HepG2 (cell line): ENCODE measurements around the gene SNAI1. TPM values are rescaled to one million over a fixed set of nuclear protein-coding genes. Genes with fewer than 3 reads are reported as not detected.

ENCODE experiments used
- ARHGAP35 ChIP-seq: sonication (generic); formaldehyde crosslinking; IDR thresholded peaks from 2 replicates; pipeline ENCODE4 v1.9.0; 2022; ENCODE audit warnings: mild to moderate bottlenecking, inconsistent platforms, moderate library complexity, missing genetic modification reagents, borderline replicate concordance
- CENPX ChIP-seq: sonication (generic); formaldehyde crosslinking; IDR thresholded peaks from 2 replicates; pipeline ENCODE4 v1.9.0; 2021; ENCODE audit warnings: mild to moderate bottlenecking, missing genetic modification reagents, moderate library complexity
- FOSL2 ChIP-seq: sonication (generic); formaldehyde crosslinking; IDR thresholded peaks from 2 replicates; pipeline ENCODE4 v1.4.0; 2020; ENCODE audit warnings: missing genetic modification reagents
- MEF2D ChIP-seq: sonication (generic); formaldehyde crosslinking; IDR thresholded peaks from 2 replicates; pipeline ENCODE4 v1.5.1; 2020; ENCODE audit warnings: mild to moderate bottlenecking, missing genetic modification reagents
- MTA1 ChIP-seq: sonication (generic); formaldehyde crosslinking; IDR thresholded peaks from 2 replicates; pipeline ENCODE4 v1.4.0; 2020; ENCODE audit warnings: missing genetic modification reagents, mild to moderate bottlenecking, borderline replicate concordance
- MXI1 ChIP-seq: IDR thresholded peaks from 3 replicates; pipeline ENCODE4 v1.6.1; 2012; ENCODE audit warnings: low read depth, low read length, inconsistent platforms, borderline replicate concordance
- POGZ ChIP-seq: sonication (generic); formaldehyde crosslinking; IDR thresholded peaks from 2 replicates; pipeline ENCODE4 v1.4.0; 2020; ENCODE audit warnings: mild to moderate bottlenecking, missing genetic modification reagents
- RNF2 ChIP-seq: fragments of 450-650 bp; conservative IDR thresholded peaks from 2 replicates; pipeline ENCODE4 v1.6.1; 2016; ENCODE audit warnings: low read depth
- SRY ChIP-seq: sonication (generic); formaldehyde crosslinking; IDR thresholded peaks from 2 replicates; pipeline ENCODE4 v1.8.0; 2022; ENCODE audit warnings: mild to moderate bottlenecking, missing genetic modification reagents
- TAF1 ChIP-seq: sonication (generic); formaldehyde crosslinking; IDR thresholded peaks from 2 replicates; pipeline ENCODE4 v1.4.0; 2020; ENCODE audit warnings: missing genetic modification reagents
- TGIF2 ChIP-seq: IDR thresholded peaks from 2 replicates; pipeline ENCODE4 v1.6.1; 2016; ENCODE audit warnings: control low read depth, missing compliant biosample characterization
- ZBTB8A ChIP-seq: sonication (generic); formaldehyde crosslinking; IDR thresholded peaks from 2 replicates; pipeline ENCODE4 v1.4.0; 2020; ENCODE audit warnings: mild to moderate bottlenecking, low read depth, missing genetic modification reagents, borderline replicate concordance
- ZFY ChIP-seq: sonication (generic); formaldehyde crosslinking; IDR thresholded peaks from 2 replicates; pipeline ENCODE4 v1.4.0; 2020; ENCODE audit warnings: missing genetic modification reagents
- ZNF260 ChIP-seq: sonication (generic); formaldehyde crosslinking; IDR thresholded peaks from 2 replicates; pipeline ENCODE4 v1.4.0; 2020; ENCODE audit warnings: missing genetic modification reagents, low read depth, mild to moderate bottlenecking, borderline replicate concordance
- ZNF878 ChIP-seq: sonication (generic); formaldehyde crosslinking; IDR thresholded peaks from 2 replicates; pipeline ENCODE4 v1.8.1; 2023; ENCODE audit warnings: mild to moderate bottlenecking, missing genetic modification reagents, moderate library complexity
- polyA plus RNA-seq, 8 experiments: library from polyadenylated mRNA; depleted of rRNA in 3 of 8; stranded (reverse) in 7 of 8; unstranded in 1 of 8; fragments of >200 nt; fragmentation: Illumina TruSeq in 4 of 8; extraction: Trizol in 4 of 8; gene quantifications; 2 replicates each; pipeline versions ENCODE4 v1.2.1 to v1.2.3, GENCODE V29; 2011 to 2016; ENCODE audit warnings: low read depth in 4 of 8, missing spikeins in 1 of 8, mixed read lengths in 1 of 8; ENCODE audit not compliant: insufficient read depth in 1 of 8
- total RNA-seq, 5 experiments: library from RNA; depleted of rRNA; stranded (reverse); fragments of >200 nt; fragmentation: Illumina TruSeq; extraction: Trizol; gene quantifications; 2 replicates each; pipeline ENCODE4 v1.2.3, GENCODE V29; 2016; ENCODE audit warnings: low read depth in 1 of 5
- TF ChIP-seq, protein P1 (sequence below): sonication (generic); formaldehyde crosslinking; IDR thresholded peaks from 2 replicates; pipeline ENCODE4 v1.4.0; 2020; ENCODE audit warnings: mild to moderate bottlenecking, missing genetic modification reagents
- TF ChIP-seq, protein P2 (sequence below): sonication (generic); formaldehyde crosslinking; IDR thresholded peaks from 2 replicates; pipeline ENCODE4 v1.4.0; 2020; ENCODE audit warnings: missing genetic modification reagents
- TF ChIP-seq, protein P3 (sequence below): IDR thresholded peaks from 2 replicates; pipeline ENCODE4 v1.6.1; 2012; ENCODE audit warnings: inconsistent platforms
- TF ChIP-seq, protein P4 (sequence below): sonication (generic); formaldehyde crosslinking; IDR thresholded peaks from 2 replicates; pipeline ENCODE4 v1.4.0; 2020; ENCODE audit warnings: missing genetic modification reagents
- TF ChIP-seq, protein P5 (sequence below): sonication (generic); formaldehyde crosslinking; IDR thresholded peaks from 2 replicates; pipeline ENCODE4 v1.9.0; 2021; ENCODE audit warnings: missing genetic modification reagents, mild to moderate bottlenecking, borderline replicate concordance
- TF ChIP-seq, protein P6 (sequence below): IDR thresholded peaks from 2 replicates; pipeline ENCODE4 v1.6.1; 2016; ENCODE audit warnings: missing compliant biosample characterization, missing genetic modification reagents, borderline replicate concordance
- TF ChIP-seq, protein P7 (sequence below): sonication (generic); formaldehyde crosslinking; conservative IDR thresholded peaks from 2 replicates; pipeline ENCODE4 v1.4.0; 2020; ENCODE audit warnings: missing genetic modification reagents

SNAI1 gene
- total and polyA plus RNA-seq, 2 of the 13 experiments (the other 11 are each of a cell fraction or from before 2014, with no cell fraction given) = 1.3 to 1.4 TPM

DNA sequence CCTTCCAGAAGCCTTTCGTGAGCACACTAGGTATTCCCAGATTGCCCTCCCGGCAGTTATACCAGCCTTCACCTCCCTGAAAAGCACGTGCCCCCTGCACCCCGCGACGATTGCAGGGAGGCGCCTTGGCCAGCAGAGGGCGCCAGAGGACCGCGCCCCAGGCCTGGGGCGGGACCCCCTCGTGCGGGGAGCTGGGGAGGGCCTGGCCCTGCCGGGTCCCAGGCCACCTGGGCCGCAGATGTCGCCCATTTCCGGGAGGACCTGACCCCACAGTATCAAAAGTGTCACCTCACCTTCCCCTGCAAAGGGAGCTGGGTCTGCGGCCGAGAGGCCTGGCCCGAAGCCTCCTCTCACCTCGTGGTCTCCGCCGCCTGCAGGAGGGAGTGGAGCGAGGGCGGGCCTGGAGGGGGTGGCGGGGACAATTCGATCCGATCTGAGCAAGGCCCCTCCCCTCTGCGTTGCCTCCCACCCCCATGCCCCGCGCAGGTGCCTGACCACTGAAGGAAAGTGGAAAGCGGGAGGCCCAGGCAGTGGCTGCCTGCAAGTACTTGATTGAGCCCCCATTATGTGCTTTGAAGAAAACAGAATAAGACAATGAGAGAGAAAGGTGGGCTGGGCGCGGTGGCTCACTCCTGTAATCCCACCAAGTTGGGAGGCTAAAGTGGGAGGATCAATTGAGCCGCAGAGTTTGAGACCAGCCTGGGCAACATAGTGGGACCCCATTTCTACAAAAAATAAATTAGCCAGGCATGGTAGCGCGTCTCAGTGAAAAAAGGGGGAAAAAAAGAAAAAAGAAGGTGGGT lies 3.5 kb upstream of the SNAI1 start (continued):
- TF ChIP-seq MXI1 = peak; percentile 70; the same call in 1 of the 3 replicates
- TF ChIP-seq ZNF260 (CRISPR knock-in tag) = no peak
- TF ChIP-seq MEF2D = peak; percentile 61
- TF ChIP-seq POGZ (CRISPR knock-in tag) = peak; percentile 61
- TF ChIP-seq, protein P1, sequence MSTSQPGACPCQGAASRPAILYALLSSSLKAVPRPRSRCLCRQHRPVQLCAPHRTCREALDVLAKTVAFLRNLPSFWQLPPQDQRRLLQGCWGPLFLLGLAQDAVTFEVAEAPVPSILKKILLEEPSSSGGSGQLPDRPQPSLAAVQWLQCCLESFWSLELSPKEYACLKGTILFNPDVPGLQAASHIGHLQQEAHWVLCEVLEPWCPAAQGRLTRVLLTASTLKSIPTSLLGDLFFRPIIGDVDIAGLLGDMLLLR (CRISPR knock-in tag) = peak; percentile 86; the same call in 1 of the 2 replicates
- peak; percentile 88 for TF ChIP-seq ZFY (CRISPR knock-in tag)
- TF ChIP-seq, protein P2, sequence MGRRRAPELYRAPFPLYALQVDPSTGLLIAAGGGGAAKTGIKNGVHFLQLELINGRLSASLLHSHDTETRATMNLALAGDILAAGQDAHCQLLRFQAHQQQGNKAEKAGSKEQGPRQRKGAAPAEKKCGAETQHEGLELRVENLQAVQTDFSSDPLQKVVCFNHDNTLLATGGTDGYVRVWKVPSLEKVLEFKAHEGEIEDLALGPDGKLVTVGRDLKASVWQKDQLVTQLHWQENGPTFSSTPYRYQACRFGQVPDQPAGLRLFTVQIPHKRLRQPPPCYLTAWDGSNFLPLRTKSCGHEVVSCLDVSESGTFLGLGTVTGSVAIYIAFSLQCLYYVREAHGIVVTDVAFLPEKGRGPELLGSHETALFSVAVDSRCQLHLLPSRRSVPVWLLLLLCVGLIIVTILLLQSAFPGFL (CRISPR knock-in tag) = peak; percentile 89; the same call in 1 of the 2 replicates
- TF ChIP-seq, protein P3, sequence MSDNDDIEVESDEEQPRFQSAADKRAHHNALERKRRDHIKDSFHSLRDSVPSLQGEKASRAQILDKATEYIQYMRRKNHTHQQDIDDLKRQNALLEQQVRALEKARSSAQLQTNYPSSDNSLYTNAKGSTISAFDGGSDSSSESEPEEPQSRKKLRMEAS = peak; percentile 95
- TF ChIP-seq, protein P4, sequence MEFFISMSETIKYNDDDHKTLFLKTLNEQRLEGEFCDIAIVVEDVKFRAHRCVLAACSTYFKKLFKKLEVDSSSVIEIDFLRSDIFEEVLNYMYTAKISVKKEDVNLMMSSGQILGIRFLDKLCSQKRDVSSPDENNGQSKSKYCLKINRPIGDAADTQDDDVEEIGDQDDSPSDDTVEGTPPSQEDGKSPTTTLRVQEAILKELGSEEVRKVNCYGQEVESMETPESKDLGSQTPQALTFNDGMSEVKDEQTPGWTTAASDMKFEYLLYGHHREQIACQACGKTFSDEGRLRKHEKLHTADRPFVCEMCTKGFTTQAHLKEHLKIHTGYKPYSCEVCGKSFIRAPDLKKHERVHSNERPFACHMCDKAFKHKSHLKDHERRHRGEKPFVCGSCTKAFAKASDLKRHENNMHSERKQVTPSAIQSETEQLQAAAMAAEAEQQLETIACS (CRISPR knock-in tag) = peak; percentile 57
- TF ChIP-seq MTA1 (CRISPR knock-in tag) = peak; percentile 82; the same call in 1 of the 2 replicates
- TF ChIP-seq, protein P5, sequence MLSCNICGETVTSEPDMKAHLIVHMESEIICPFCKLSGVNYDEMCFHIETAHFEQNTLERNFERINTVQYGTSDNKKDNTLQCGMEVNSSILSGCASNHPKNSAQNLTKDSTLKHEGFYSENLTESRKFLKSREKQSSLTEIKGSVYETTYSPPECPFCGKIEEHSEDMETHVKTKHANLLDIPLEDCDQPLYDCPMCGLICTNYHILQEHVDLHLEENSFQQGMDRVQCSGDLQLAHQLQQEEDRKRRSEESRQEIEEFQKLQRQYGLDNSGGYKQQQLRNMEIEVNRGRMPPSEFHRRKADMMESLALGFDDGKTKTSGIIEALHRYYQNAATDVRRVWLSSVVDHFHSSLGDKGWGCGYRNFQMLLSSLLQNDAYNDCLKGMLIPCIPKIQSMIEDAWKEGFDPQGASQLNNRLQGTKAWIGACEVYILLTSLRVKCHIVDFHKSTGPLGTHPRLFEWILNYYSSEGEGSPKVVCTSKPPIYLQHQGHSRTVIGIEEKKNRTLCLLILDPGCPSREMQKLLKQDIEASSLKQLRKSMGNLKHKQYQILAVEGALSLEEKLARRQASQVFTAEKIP (CRISPR knock-in tag) = no peak
- no peak for TF ChIP-seq CENPX (CRISPR knock-in tag)
- TF ChIP-seq RNF2 = peak; percentile 92
- TF ChIP-seq TGIF2 (CRISPR knock-in tag) = 0 out of 2 replicates have a peak, but pooled peaks have one; percentile 52
- peak; percentile 91; the same call in 1 of the 2 replicates for TF ChIP-seq ARHGAP35 (CRISPR knock-in tag)
- TF ChIP-seq, protein P6, sequence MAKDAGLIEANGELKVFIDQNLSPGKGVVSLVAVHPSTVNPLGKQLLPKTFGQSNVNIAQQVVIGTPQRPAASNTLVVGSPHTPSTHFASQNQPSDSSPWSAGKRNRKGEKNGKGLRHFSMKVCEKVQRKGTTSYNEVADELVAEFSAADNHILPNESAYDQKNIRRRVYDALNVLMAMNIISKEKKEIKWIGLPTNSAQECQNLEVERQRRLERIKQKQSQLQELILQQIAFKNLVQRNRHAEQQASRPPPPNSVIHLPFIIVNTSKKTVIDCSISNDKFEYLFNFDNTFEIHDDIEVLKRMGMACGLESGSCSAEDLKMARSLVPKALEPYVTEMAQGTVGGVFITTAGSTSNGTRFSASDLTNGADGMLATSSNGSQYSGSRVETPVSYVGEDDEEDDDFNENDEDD (CRISPR knock-in tag) = peak; percentile 89; the same call in 1 of the 2 replicates
- TF ChIP-seq ZNF878 (CRISPR knock-in tag) = no peak
- 0 out of 2 replicates have a peak, but pooled peaks have one; percentile 72 for TF ChIP-seq SRY (CRISPR knock-in tag)
- peak; percentile 46 for TF ChIP-seq TAF1
- TF ChIP-seq FOSL2 (CRISPR knock-in tag) = peak; percentile 94
- no peak for TF ChIP-seq ZBTB8A
- TF ChIP-seq, protein P7, sequence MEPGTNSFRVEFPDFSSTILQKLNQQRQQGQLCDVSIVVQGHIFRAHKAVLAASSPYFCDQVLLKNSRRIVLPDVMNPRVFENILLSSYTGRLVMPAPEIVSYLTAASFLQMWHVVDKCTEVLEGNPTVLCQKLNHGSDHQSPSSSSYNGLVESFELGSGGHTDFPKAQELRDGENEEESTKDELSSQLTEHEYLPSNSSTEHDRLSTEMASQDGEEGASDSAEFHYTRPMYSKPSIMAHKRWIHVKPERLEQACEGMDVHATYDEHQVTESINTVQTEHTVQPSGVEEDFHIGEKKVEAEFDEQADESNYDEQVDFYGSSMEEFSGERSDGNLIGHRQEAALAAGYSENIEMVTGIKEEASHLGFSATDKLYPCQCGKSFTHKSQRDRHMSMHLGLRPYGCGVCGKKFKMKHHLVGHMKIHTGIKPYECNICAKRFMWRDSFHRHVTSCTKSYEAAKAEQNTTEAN (CRISPR knock-in tag) = peak; percentile 74
